ENCODE data around the gene DFFB.

DNA sequence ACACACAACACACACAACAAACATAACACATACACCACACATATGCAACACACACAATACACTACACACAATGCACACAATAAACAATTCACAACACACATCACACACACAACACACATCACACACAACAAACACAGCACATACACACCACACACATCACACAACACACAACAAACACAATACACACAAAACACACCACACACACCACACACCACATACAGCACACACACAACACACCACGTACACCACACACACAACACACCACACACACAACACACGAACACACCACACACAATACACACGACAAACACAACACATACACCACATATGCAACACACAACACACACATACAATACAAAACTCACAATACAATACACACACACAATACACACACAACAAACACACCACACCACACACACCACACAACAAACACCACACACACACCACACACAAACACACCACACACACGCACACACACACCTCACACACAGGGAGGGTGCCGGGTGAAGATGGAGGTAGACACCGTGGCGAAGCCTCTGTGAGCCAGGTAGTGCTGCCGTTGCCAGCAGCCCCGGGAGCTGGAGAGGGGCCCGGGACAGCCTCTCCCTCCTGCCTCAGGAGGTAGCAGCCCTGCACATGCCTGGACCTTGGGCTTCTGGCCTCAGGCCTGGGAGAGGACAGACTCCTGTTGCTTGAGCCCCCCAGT lies 73.2 kb downstream of the DFFB start:
- TF ChIP-seq ZNF446 (CRISPR knock-in tag; IDR thresholded peaks at IDR 0.05) (no peak), ZNF749 (CRISPR knock-in tag; IDR thresholded peaks at IDR 0.05; ENCODE audit: borderline replicate concordance) (no peak), ADNP (CRISPR knock-in tag; IDR thresholded peaks at IDR 0.05) (no peak), ZSCAN20 (CRISPR knock-in tag; IDR thresholded peaks at IDR 0.05; ENCODE audit: borderline replicate concordance) (no peak), SP2 (CRISPR knock-in tag; IDR thresholded peaks at IDR 0.05) (no peak), MYC (CRISPR knock-in tag; IDR thresholded peaks at IDR 0.05; ENCODE audit: borderline replicate concordance) (no peak)
- TF ChIP-seq, protein P1, sequence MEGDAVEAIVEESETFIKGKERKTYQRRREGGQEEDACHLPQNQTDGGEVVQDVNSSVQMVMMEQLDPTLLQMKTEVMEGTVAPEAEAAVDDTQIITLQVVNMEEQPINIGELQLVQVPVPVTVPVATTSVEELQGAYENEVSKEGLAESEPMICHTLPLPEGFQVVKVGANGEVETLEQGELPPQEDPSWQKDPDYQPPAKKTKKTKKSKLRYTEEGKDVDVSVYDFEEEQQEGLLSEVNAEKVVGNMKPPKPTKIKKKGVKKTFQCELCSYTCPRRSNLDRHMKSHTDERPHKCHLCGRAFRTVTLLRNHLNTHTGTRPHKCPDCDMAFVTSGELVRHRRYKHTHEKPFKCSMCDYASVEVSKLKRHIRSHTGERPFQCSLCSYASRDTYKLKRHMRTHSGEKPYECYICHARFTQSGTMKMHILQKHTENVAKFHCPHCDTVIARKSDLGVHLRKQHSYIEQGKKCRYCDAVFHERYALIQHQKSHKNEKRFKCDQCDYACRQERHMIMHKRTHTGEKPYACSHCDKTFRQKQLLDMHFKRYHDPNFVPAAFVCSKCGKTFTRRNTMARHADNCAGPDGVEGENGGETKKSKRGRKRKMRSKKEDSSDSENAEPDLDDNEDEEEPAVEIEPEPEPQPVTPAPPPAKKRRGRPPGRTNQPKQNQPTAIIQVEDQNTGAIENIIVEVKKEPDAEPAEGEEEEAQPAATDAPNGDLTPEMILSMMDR (CRISPR knock-in tag; IDR thresholded peaks at IDR 0.05) = no peak

Data from HepG2 (cell line).